Islet of Langerhans (tissue), 1 donor: Measurements from ENCODE around the gene TOMM70.
A peak's percentile ranks its signal among the peaks of the same experiment; 100 is the strongest.
"Not testable (repeated sequence)": the region's sequence is repeated elsewhere in the genome, so short reads cannot be mapped to it uniquely, and the experiment has no call there.

Experiments
- FAIRE-seq: peaks from one replicate; lab custom pipeline; 2011; peaks lifted over from hg19 to GRCh38; lab: Jason Lieb, UNC

Gene TOMM70

DNA sequence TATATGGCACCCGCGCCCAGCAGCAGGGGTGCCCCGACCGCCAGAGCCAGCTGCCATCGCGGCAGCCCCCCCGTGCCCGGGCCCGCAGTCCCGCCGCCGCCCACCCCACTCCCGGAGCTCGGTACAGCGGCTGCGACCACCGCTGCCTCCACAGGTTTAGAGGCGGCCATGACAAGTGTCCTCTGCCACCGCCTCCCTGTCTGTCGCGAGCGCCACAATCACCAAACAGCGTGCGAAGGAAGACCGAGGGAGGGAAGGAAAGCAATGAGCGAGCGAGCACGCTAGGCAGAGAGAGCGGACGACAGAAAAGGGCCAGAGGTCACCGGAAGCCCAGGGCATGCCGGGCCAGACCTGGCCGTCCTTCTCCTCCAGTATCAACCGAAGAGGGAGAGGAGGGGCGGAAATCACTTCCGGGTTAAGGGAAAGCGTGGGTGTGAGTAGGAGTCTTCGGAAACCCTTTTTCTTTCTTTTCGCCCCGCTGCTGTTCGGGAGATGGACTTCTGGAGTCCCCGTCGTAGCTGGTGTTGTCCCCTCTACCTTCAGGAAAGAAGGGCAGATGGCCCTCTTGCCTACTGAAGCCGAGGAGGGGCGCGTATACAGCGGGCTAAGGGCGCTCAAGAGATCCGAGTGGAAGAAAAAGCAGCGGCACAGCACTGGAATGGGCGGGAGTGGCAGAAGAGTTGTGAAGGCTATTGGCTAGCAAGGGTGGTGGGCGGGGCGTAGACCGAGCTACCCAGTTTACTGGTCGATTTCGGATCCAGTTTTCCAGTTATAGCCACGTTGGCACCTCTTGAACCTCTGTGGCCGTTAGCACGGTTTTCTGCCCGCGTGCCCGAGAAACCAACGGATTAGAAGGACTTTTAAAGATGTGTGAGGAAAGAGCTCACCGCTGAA lies at the start of gene TOMM70, which contains the start of gene LNP1:
Gene TOMM70 (minus strand): TSS at position 310 of the 894 bp plus-strand sequence. CDS start 140 bp downstream, at position 170.
Gene LNP1 (plus strand): TSS at position 760 of the 894 bp plus-strand sequence. CDS start 28,191 bp downstream, outside the sequence.
- FAIRE-seq = peak; percentile 64

DNA sequence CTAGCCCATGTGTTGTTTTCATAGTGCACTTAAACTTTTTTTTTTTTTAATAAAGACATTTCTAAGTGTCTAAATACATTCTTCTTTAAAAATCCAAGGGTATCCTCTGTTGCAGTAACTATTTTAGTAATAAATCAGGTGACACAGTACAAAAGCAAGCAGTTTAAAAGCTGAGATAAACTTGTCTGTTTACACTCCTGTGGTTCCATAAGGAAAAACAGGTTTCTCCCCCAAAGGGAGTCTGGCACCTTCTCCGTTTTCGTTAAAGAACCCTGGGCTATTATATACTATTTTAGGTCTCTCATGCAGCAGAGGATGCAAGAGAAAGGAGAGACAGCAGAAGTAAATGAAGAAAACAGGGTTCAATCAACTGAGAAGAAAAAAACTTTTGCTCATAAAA lies 48.3 kb upstream of the TOMM70 start:
- FAIRE-seq = no peak

DNA sequence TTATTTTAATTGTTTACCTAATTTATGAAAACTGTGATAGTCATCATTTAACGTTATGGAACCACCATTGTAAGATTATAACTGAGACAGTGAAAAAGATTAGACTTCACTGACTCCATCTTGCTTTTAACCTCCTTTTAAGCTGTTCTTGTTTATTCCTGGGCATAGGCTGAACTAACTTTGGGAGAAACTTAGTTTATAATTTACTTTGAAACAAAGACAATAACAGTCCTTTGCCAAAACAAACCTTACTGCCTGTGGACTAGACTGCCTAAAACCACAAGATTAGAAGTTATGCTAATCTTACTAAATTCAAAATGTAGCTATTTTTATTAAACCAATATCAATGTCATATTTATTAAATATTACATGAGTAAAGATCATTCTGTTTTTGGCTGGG lies 47.2 kb upstream of the TOMM70 start:
- no peak for FAIRE-seq

DNA sequence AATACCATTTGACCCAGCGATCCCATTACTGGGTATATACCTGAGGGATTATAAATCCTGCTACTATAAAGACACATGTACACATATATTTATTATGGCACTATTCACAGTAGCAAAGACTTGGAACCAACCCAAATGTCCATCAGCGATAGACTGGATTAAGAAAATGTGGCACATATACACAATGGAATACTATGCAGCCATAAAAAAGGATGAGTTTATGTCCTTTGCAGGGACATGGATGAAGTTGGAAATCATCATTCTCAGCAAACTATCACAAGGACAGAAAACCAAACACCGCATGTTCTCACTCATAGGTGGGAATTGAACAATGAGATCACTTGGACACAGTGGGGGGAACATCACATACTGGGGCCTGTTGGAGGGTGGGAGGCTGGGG lies 46.2 kb upstream of the TOMM70 start:
- FAIRE-seq = not testable (repeated sequence)

DNA sequence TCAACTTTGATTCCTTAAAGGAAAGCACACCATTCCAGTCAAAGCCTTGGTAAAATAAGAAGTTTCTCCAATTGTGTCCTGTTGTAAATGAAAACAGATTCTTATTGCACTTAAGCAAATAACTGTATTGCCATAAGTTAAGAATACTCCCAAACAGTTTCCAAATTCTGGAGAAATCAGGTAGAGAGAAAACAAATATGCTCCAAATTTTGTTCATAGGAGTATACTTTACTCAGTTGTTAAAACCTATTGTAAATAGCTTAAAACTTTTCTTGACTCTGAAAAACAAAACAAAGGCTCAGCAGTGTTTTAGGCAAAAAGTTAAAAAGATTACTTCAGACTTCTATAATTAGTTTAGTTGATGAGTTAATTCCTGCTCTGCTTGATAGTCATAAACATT lies 42.8 kb upstream of the TOMM70 start:
- peak; percentile 77 for FAIRE-seq

DNA sequence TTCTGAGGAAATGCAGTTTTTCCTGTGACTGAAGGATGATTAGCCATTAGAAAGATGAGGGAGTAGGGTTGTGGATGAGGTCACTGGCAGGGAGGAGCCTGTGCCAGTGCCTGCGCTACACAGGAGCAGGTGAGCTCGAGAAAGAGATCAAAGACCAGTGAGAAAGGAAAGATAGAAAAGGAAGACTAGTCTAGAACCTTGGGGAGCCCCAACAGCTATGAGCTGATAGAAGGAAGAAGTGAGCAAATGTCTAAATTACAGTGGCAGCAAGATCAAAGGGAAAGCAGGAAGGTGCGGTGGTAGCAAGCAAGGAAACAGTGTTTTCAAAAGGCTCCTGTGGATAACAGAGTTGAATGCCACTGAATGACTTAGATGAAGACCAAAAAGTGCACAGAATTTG lies 40.0 kb upstream of the TOMM70 start:
- no peak for FAIRE-seq

DNA sequence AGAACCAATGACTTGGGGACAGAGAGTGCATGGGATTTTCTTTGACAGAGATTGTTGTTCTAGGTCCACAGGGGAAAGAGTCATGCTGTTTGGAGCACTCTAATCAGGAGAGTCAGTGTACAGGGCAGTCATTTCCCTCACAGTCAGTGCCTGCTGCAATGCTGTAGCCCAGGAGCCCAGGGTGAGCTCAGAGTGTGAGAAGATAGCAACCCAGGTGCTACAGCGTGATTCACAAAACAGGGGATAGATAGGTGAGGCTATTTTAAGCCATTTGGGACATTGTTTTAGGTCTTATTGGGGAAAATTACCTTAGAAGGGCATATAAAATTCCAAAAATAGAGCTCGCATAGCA lies 37.7 kb upstream of the TOMM70 start:
- no peak for FAIRE-seq

DNA sequence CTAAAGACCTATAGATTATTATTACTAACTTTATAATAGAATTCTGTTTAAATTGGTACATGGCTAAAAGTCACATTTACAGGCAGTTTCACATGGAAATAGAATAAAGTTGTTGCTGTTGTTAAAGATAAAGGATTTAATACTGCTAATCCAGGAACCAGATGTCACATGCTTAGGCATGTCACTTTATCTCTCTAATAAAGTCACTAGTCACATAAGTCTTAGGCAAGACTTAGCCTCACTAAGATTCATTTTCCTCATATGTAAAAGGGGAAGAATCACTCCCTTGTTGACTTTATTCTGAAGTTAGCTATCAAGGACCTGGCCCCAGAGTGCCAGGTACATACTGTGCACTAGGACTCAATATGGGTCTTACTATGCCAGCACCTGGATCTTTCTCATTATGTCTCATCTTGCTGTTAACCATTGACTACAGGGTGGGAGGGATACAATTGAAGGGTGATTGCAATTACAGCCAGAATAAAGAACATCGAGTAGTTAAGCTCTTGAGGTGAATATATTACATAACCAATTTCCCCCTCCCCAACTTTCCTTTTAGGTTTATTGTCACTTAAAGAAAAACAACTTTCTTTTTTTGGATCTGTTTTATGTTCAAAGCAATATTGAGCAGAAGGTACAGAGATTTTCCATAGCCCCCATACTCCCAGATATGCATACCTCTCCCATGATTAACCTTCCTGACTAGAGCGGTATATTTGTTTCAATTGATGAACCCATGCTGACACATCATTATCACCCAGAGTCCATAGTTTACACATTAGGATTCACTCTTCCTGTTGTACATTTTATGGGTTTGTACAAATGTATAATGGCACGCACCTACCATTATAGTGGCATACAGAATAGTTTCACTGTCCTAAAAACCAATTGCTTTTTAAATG lies 37.1 kb upstream of the TOMM70 start:
- FAIRE-seq = peak; percentile 64

DNA sequence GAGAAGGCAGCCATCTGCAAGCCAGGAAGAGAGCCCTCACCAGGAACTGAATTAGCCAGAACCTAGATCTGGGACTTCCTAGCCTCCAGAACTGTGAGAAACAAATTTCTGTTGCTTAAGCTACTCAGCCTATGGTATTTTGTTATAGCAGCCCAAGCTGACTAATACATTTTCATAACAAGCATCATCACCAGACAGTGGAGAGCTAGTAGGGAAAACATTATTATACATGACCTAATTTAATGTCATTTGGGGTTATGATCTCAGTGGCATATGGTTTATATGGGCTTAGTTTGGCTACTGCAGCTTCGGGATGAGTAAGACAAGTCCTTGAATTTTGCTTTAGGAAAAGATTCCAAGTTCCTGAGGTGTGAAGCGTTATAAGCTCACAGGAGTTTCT lies 36.1 kb upstream of the TOMM70 start:
- no peak for FAIRE-seq

DNA sequence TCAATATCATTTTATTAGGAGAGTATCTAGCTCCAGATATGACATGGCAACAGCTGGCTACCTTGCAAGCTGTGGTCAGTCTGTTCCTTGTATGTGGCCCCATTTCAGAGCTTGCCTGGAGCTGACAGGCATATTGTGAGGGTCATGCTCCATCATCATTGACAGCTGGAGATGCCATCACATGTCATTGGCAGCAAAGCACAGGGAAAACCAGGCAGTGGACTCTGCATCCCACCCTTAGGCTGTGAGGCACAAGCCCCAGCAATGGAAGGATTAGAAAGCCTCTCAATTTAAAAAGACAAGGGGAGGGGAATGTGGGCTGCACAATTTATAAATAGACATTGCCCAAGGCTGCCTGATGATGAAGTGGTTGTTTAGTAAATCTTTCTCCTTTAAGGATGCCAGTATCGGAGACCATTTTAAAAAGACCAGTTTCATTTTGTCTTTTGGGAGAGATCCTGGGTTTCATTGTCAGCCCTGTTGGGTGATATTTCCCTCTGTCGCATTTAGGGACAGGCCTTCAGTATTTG lies 28.4 kb upstream of the TOMM70 start:
- no peak for FAIRE-seq

DNA sequence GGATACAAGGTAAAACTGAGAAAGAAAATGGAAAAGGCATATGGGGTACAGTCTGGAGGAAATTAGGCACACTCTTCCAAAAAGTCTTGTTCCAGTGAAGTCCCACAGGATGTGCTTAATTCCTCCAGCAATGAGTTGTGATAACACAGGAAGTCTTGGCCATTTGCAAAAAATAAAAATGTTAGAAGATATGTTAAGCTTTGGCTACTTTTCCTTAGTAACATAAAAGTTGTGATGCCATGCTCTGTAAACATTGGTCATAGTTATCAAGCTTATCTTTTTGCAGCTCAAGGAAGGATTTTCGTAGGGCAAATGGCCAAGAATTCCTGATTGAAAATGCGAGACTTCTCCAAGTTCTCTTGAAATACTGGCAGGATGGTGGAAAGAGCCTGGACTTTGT lies 26.8 kb upstream of the TOMM70 start:
- no peak for FAIRE-seq

DNA sequence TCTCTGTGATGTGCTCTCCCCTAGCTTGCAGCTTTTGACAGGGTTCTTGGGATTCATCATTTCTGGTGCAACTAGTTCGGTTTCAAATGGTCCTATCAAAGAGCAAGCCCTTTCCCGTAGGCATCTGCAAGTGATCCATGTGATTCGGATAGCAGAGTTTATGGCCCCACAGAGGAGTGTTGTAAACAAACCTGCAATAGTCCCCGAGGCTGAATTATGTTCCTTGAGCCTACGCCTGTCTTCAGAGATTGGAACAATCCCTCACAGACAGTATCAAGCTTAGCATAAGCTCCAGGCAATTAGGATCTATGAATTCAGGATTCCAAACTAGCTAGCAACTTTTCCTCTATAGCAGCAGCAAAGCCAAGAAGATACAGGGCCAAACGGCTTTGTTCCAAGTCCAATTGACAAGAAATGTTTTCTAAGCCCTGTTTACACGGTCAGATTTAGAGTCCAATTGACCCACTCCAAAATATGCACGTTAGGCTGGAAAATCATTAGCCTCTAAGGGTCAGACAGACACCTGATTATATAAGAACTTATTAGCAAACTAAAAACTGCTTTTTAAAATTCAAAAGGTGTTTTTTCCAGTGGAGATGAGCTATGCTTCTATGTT lies 25.3 kb upstream of the TOMM70 start:
- no peak for FAIRE-seq

DNA sequence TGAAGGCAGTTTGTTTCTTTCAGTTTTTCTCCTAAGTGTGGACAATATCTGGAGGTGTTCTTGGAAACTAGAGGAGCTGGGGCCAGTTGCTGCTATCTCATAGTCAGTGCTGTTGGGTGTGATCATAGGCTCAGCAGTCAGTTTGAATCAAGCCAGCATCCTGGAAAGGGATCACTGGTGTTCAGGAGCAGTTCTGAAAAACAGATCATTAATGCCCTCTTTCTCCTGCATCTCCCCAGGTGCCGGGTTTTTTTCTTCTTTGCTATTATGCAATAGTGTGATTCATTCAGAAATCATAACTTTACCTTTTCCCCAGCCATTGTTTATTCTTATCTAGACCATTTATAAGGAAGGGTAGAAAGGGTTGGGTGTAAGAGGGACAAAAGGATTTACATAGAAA lies 24.4 kb upstream of the TOMM70 start:
- no peak for FAIRE-seq

DNA sequence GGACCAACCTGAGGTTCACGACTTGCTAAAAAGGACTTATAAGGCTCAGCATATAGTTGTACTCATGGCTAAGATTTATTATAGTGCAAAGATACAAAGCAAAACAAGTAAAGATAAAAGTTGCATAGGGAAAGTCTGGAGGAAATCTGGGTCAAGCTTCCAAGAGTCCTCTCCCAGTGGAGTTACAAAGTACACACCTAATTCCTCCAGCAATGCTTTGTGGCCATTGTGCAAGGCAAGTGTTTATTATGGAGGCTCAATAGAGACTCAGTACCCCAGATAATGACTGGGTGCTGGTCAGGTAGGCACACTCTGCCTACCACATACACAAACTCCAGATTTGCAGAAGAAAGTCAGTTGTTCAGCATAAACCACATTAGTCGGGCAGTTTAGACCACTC lies 23.4 kb upstream of the TOMM70 start:
- no peak for FAIRE-seq

DNA sequence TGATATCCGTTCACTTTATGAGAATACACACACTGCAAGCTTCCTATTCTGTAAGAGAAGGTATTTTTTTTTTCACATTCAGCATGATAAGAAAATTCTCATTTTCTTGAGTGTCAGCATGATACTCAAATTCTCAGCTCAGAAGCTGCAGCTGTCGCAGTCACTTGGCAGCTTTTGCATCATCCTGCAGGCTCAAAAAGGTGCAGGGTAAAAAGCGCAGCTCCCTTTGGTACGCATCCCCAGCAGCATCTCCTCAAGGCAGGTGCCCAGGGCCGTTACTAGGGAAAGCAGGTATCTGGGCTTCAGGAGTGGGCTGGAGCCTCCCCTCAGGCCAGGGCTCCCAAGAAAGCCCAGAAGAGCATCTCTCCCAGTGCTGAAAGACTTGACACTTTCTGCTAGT lies 22.7 kb upstream of the TOMM70 start:
- no peak for FAIRE-seq

DNA sequence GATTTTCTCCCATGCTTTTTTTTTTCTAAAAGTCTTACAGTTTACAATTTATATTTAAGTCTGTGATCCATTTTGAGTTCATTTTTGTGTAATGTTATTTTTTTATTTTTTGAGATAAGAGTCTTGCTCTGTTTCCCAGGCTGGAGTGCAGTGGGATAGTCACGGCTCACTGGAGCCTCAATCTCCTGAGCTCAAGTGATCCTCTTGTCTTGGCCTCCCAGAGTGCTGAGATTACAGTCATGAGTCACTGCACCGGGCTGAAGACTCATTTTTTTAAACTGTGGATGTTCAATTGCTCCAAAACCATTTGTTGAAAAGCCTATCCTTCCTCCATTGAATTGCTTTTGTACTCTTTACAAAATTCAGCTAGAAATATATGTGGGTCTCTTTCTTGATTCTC lies 20.0 kb upstream of the TOMM70 start:
- no peak for FAIRE-seq

DNA sequence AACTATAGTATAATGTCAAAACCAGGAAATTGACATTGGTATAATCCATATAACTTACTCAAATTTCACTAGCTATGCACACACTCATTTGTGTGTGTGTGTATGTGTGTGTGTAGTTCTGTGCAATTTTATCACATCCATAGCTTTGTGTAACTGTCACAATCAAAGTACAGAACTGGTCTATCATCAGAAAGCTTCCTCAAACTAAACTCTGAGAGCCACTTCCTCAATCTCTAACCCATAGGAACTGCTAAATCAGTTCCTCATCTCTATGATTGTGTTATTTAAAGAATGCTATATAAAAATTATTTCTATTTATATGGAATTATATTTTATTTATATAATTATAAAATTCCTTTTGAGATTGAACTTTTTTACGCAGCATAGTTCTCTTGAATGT lies 18.5 kb upstream of the TOMM70 start:
- no peak for FAIRE-seq

DNA sequence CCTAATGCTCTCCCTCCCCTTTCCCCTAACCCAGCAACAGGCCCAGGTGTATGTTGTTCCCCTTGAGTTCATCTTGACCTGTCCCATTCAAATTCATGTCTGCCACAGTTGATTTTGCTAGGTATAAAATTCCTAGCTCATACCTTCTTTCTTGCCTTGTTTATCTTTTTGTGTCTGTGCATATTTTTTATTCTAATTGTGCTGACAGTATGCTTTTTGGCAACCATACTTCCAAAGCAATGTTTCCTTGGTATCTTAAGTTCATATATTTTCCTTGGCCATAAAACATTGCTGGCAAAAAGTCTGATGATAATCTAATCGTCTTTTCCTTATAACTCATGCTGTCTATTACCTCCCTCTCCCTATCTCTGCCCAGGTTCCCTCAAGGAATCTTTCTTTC lies 16.0 kb upstream of the TOMM70 start:
- no peak for FAIRE-seq

DNA sequence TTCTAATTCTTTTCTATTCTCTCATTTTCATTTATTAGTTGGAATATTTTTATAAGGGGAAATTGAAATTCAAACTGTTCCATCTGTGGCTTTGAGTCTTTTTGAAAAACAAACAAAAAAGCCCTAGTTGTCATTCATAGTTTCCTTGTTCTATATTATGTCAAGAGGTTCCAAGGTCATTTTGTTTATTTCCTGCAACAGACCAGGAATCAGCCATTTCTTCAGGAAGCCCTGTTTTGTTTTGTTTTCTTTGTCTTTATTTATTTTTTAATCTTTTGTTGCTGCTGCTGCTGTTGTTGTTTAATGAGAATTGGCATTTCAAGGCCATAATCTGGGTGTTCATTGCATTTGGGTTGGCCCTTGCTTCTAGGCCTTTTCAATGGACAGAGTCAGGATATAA lies 15.3 kb upstream of the TOMM70 start:
- no peak for FAIRE-seq

DNA sequence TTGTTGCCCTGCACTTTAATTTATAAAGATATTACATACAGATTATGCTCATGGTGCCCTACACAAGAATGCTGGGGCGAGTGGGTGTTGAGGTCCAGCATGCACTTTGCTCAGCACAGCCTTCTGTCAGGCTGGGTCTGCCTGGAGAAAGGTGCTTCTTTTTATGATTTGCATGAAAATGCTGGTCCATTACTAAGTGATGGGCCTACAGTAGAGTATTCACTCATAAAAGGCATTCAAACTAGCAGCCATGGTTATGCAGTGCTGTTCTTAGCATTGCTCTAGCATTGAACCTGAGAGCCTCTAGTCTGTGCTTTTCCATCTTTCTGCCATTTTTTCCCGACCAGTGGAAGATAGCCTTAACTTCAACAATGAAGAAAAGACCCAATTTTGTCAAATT lies 12.7 kb upstream of the TOMM70 start:
- no peak for FAIRE-seq

DNA sequence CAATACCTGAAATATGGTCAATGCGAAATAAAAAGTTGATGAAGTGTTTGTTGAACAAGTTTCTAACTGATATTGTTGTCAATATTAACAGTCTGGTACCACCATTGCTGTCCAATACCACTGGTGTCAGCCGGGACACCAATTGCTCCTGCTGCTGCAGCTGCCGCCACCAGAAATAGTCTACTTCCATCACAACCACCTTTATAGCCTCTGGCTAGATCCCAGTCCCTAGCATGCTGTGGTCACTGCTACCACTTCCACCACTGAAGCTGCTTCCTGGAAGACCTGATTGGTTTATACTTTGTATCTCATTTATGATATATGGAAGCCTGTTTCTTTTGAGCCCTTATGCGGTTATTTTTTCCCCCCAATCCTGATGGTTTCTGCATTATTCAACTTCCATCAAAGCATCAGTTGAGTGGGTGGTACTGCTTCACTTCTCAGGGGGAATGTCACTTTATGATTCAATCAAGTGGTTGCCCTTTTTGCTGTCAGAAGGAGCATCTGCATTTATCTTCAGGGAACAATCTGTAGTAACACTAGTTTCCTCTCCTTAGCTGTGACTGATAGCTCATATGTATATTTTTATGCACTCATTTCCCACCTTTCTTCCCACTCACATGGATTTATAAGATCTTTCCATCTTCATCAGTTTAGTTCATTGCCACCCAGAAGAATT lies 12.2 kb upstream of the TOMM70 start:
- no peak for FAIRE-seq
